Upper lobe of left lung (tissue), 4 donors: ENCODE results near the gene VWA5B1.

Experiments used
- CTCF ChIP-seq, 6 experiments: fragments of 450-650 bp in 4 of 6; fragments of 200-600 bp in 2 of 6; sonication (generic) in 2 of 6; IDR thresholded peaks; one replicate each; pipeline ENCODE4 v1.5.1; 2016 to 2019; ENCODE audit warnings: antibody characterized with exemption in 6 of 6
- EP300 ChIP-seq, 4 donors: sonication (generic); formaldehyde crosslinking; IDR thresholded peaks; one replicate each; pipeline ENCODE4 v1.5.1; 2017; ENCODE audit warnings: antibody characterized with exemption in 4 of 4, control low read depth in 2 of 4
- POLR2A ChIP-seq, 4 donors: fragments of 450-650 bp; IDR thresholded peaks; one replicate each; pipeline ENCODE4 v1.5.1; 2016 to 2017; ENCODE audit warnings: antibody characterized with exemption in 4 of 4, mild to moderate bottlenecking in 2 of 4
- POLR2AphosphoS5 ChIP-seq, 2 donors: sonication (generic); formaldehyde crosslinking; IDR thresholded peaks; one replicate each; pipeline ENCODE4 v1.5.1; 2017; ENCODE audit warnings: antibody characterized with exemption in 2 of 2

- no peak for TF ChIP-seq POLR2A (IDR thresholded peaks at IDR 0.05)
- no peak for TF ChIP-seq CTCF (IDR thresholded peaks at IDR 0.05)
- TF ChIP-seq POLR2AphosphoS5 (IDR thresholded peaks at IDR 0.05), result no peak
- TF ChIP-seq EP300 (IDR thresholded peaks at IDR 0.05), result no peak
Observed at GRCh38 chr1:20281801-20282200, 8.9 kb upstream of the VWA5B1 start.
